ENCODE measurements around the gene DSTN. TPM values are rescaled to one million over a fixed set of nuclear protein-coding genes. Genes with fewer than 3 reads are reported as not detected.

DSTN gene
- total and polyA plus RNA-seq, 2 experiments from 2014 or later: 162 to 459 TPM

GRCh38 chr20:17583126-17583525 is 13.3 kb downstream of the DSTN start:
- H3K4me2 ChIP-seq: no peak overlapping the region

GRCh38 chr20:17584689-17585088 is 14.8 kb downstream of the DSTN start:
- no peaks in the 10 kb centered on the region for H3K36me3 ChIP-seq (ENCODE audit: insufficient read depth)
- H3K9me3 Mint-ChIP-seq: no peaks in the 10 kb centered on the region
- peaks cover 99% of the 10 kb centered on the region for H3K79me2 ChIP-seq (replicated peaks; ENCODE audit: insufficient read depth)
- 0 out of 2 replicates have a peak, but pooled peaks cover 6% of the 10 kb centered on the region for H3K4me1 ChIP-seq (ENCODE audit: insufficient read depth)
- H3K4me3 ChIP-seq: no peak overlapping the region
- peak overlapping the region; percentile 8; the same call in 1 of the 2 replicates for H3K27ac Mint-ChIP-seq
- TF ChIP-seq ETS1 (IDR thresholded peaks at IDR 0.05): no peak
- TF ChIP-seq EZH2phosphoT487 (IDR thresholded peaks at IDR 0.05; ENCODE audit: unreplicated experiment): no peak
- no peak for TF ChIP-seq STAT1 (IDR thresholded peaks at IDR 0.05; ENCODE audit: unreplicated experiment)
- TF ChIP-seq CREB1 (CRISPR knock-in tag; IDR thresholded peaks at IDR 0.05; ENCODE audit: low read depth): no peak
- TF ChIP-seq ZNF331 (CRISPR knock-in tag; IDR thresholded peaks at IDR 0.05; ENCODE audit: low read depth): no peak
- no peak for TF ChIP-seq JUNB (IDR thresholded peaks at IDR 0.05; ENCODE audit: unreplicated experiment)
- peak overlapping the region; percentile 8; the same call in 1 of the 2 replicates for H3K27ac ChIP-seq (ENCODE audit: low read depth)
- no peak overlapping the region for H3K4me3 Mint-ChIP-seq
- H3K27me3 ChIP-seq (ENCODE audit: insufficient read depth): no peaks in the 10 kb centered on the region
- no peak for ATAC-seq
- 0 out of 2 replicates have a peak, but pooled peaks cover 3% of the 10 kb centered on the region for H4K20me1 ChIP-seq (replicated peaks; ENCODE audit: insufficient read depth)
- no peak overlapping the region for H3K4me2 ChIP-seq
- peaks cover 16% of the 10 kb centered on the region for H3K4me1 Mint-ChIP-seq
- H3K9me2 ChIP-seq (ENCODE audit: insufficient read depth): no peaks in the 10 kb centered on the region; the same call in 1 of the 2 replicates
- no peaks in the 10 kb centered on the region for H3F3A ChIP-seq (replicated peaks; ENCODE audit: low read depth)
- peaks cover 3% of the 10 kb centered on the region; the same call in 1 of the 3 replicates for H3K36me3 Mint-ChIP-seq (ENCODE audit: low read depth)
- H2AFZ ChIP-seq: no peak overlapping the region
- H3K27me3 Mint-ChIP-seq (ENCODE audit: insufficient read depth, low read depth, poor library complexity): peaks cover 2% of the 10 kb centered on the region
- no peak for DNase-seq (ENCODE audit: low spot score)

More at GRCh38 chr20:17583126-17583525, 13.3 kb downstream of the DSTN start:
- Histone ChIP-seq H3K4me1 (ENCODE audit: insufficient read depth) (0 out of 2 replicates have a peak, but pooled peaks cover 6% of the 10 kb centered on the region), H3K9me2 (ENCODE audit: insufficient read depth) (no peaks in the 10 kb centered on the region; the same call in 1 of the 2 replicates), H4K20me1 (replicated peaks; ENCODE audit: insufficient read depth) (peaks cover 3% of the 10 kb centered on the region; the same call in 1 of the 2 replicates), H3K27ac (ENCODE audit: low read depth) (no peak overlapping the region), H3K27me3 (ENCODE audit: insufficient read depth) (no peaks in the 10 kb centered on the region), H3F3A (replicated peaks; ENCODE audit: low read depth) (no peaks in the 10 kb centered on the region), H3K79me2 (replicated peaks; ENCODE audit: insufficient read depth) (peaks cover 99% of the 10 kb centered on the region), H3K36me3 (ENCODE audit: insufficient read depth) (no peaks in the 10 kb centered on the region), H3K4me3 (no peak overlapping the region), H2AFZ (no peak overlapping the region)
- no peak for TF ChIP-seq POLR2AphosphoS5 (IDR thresholded peaks at IDR 0.05; ENCODE audit: low read depth)
- no peak for TF ChIP-seq JUNB (IDR thresholded peaks at IDR 0.05; ENCODE audit: unreplicated experiment)
- H3K27ac Mint-ChIP-seq: no peak overlapping the region
- peaks cover 3% of the 10 kb centered on the region; the same call in 2 of the 3 replicates for H3K36me3 Mint-ChIP-seq (ENCODE audit: low read depth)
- H3K4me3 Mint-ChIP-seq: no peak overlapping the region
- no peak for ATAC-seq
- no peaks in the 10 kb centered on the region for H3K9me3 Mint-ChIP-seq
- no peak for DNase-seq (ENCODE audit: low spot score)
- H3K27me3 Mint-ChIP-seq (ENCODE audit: insufficient read depth, low read depth, poor library complexity): peaks cover 3% of the 10 kb centered on the region
- peaks cover 13% of the 10 kb centered on the region for H3K4me1 Mint-ChIP-seq

- no peak for ATAC-seq
- Mint-ChIP-seq H3K4me1 (peaks cover 14% of the 10 kb centered on the region; the same call in 2 of the 3 replicates), H3K9me3 (no peaks in the 10 kb centered on the region), H3K36me3 (ENCODE audit: low read depth) (no peaks in the 10 kb centered on the region), H3K4me3 (no peak overlapping the region), H3K27me3 (ENCODE audit: insufficient read depth, low read depth, poor library complexity) (no peaks in the 10 kb centered on the region), H3K27ac (no peak overlapping the region; the same call in 1 of the 2 replicates)
- Histone ChIP-seq H3K4me1 (ENCODE audit: insufficient read depth) (0 out of 2 replicates have a peak, but pooled peaks cover 11% of the 10 kb centered on the region), H3K9me2 (ENCODE audit: insufficient read depth) (no peaks in the 10 kb centered on the region; the same call in 1 of the 2 replicates), H3K79me2 (replicated peaks; ENCODE audit: insufficient read depth) (peaks cover 99% of the 10 kb centered on the region), H3K4me2 (no peak overlapping the region), H3F3A (replicated peaks; ENCODE audit: low read depth) (no peaks in the 10 kb centered on the region), H3K36me3 (ENCODE audit: insufficient read depth) (no peaks in the 10 kb centered on the region), H3K27me3 (ENCODE audit: insufficient read depth) (no peaks in the 10 kb centered on the region), H2AFZ (no peak overlapping the region), H4K20me1 (replicated peaks; ENCODE audit: insufficient read depth) (peaks cover 2% of the 10 kb centered on the region; the same call in 1 of the 2 replicates), H3K4me3 (no peak overlapping the region), H3K27ac (ENCODE audit: low read depth) (no peak overlapping the region)
- DNase-seq (ENCODE audit: low spot score): no peak
- TF ChIP-seq ZNF462 (CRISPR knock-in tag; IDR thresholded peaks at IDR 0.05): no peak
Observed at GRCh38 chr20:17586250-17586649, 16.4 kb downstream of the DSTN start.

Data from GM23338 (cell line).